Keratinocyte (primary cell): ENCODE data around the gene TCF15. TPM values are rescaled to one million over a fixed set of nuclear protein-coding genes. Genes with fewer than 3 reads are reported as not detected.

Experiments used
- DNase-seq: peaks from one replicate; pipeline ENCODE4 v3.0.0-alpha.2; 2011; ENCODE audit warnings: low read depth, missing footprints, low spot score
- FAIRE-seq: peaks from 2 replicates; lab custom pipeline; 2011; peaks lifted over from hg19 to GRCh38; lab: Jason Lieb, UNC
- H2AFZ ChIP-seq: 2 replicates; pipeline ENCODE4 v1.6.0; 2012; ENCODE audit warnings: low read length, control low read depth, inconsistent platforms; ENCODE audit not compliant: control insufficient read depth
- H3K27ac ChIP-seq: 2 replicates; pipeline ENCODE4 v1.5.1; 2011; ENCODE audit warnings: low read length; ENCODE audit not compliant: control insufficient read depth, insufficient read depth
- H3K27me3 ChIP-seq: 3 replicates; pipeline ENCODE4 v1.6.0; 2011; ENCODE audit warnings: low read length; ENCODE audit not compliant: control insufficient read depth, insufficient read depth; ENCODE audit errors: extremely low read depth
- H3K36me3 ChIP-seq, 2 experiments: 2 replicates in 1 of 2; 3 replicates in 1 of 2; pipeline ENCODE4 v1.5.1; 2011; ENCODE audit warnings: low read length in 2 of 2, mild to moderate bottlenecking in 1 of 2; ENCODE audit not compliant: control insufficient read depth in 2 of 2, insufficient read depth in 2 of 2; ENCODE audit errors: extremely low read depth in 1 of 2
- H3K4me1 ChIP-seq: 3 replicates; pipeline ENCODE4 v1.5.1; 2011; ENCODE audit warnings: low read length; ENCODE audit not compliant: control insufficient read depth, insufficient read depth; ENCODE audit errors: extremely low read depth
- H3K4me2 ChIP-seq: 3 replicates; pipeline ENCODE4 v1.6.0; 2011; ENCODE audit warnings: low read depth, low read length; ENCODE audit not compliant: control insufficient read depth, insufficient read depth; ENCODE audit errors: extremely low read depth
- H3K4me3 ChIP-seq, 3 experiments: fragments of 200-600 bp in 1 of 3; sonication (generic) in 1 of 3; 2 replicates in 2 of 3; 3 replicates in 1 of 3; pipeline ENCODE4 v1.5.1; 2011 to 2016; ENCODE audit warnings: low read length in 3 of 3, mild to moderate bottlenecking in 3 of 3, control low read depth in 2 of 3, inconsistent platforms in 1 of 3, low read depth in 1 of 3, mixed read lengths in 1 of 3, mixed run types in 1 of 3, moderate library complexity in 1 of 3; ENCODE audit not compliant: control insufficient read depth in 2 of 3, insufficient read depth in 2 of 3; ENCODE audit errors: extremely low read depth in 1 of 3
- H3K79me2 ChIP-seq: 2 replicates; pipeline ENCODE4 v1.6.0; 2012; ENCODE audit warnings: low read length; ENCODE audit not compliant: control insufficient read depth, insufficient read depth
- H3K9ac ChIP-seq: 3 replicates; pipeline ENCODE4 v1.6.0; 2011; ENCODE audit warnings: low read length; ENCODE audit not compliant: control insufficient read depth, insufficient read depth; ENCODE audit errors: extremely low read depth
- H3K9me1 ChIP-seq: 3 replicates; pipeline ENCODE4 v1.6.0; 2011; ENCODE audit warnings: low read length; ENCODE audit not compliant: control insufficient read depth, insufficient read depth; ENCODE audit errors: extremely low read depth
- H3K9me3 ChIP-seq: 2 replicates; pipeline ENCODE4 v1.5.1; 2012; ENCODE audit warnings: low read depth, low read length; ENCODE audit not compliant: control insufficient read depth
- H4K20me1 ChIP-seq: 3 replicates; pipeline ENCODE4 v1.6.0; 2011; ENCODE audit warnings: low read length; ENCODE audit not compliant: control insufficient read depth, insufficient read depth; ENCODE audit errors: extremely low read depth
- CTCF ChIP-seq, 3 experiments: IDR thresholded peaks in 1 of 3; conservative IDR thresholded peaks in 1 of 3; optimal IDR thresholded peaks in 1 of 3; 2 replicates in 2 of 3; 3 replicates in 1 of 3; pipeline versions ENCODE3 to v1.5.1; 2011; ENCODE audit warnings: low read length in 3 of 3, mild to moderate bottlenecking in 3 of 3, moderate library complexity in 2 of 3, control low read depth in 1 of 3, inconsistent platforms in 1 of 3; ENCODE audit not compliant: insufficient read depth in 2 of 3; ENCODE audit errors: extremely low read depth in 1 of 3
- EZH2 ChIP-seq: IDR thresholded peaks from one replicate; pipeline ENCODE4 v1.6.1; 2012; ENCODE audit warnings: inconsistent platforms, mild to moderate bottlenecking, low read length, moderate library complexity
- dilution Hi-C: fragments of 300-500 bp; cut with MboI; formaldehyde crosslinking; loops from one replicate; pipeline ENCODE4 v1.7.0; 2020; ENCODE audit warnings: low sequenced_read_pairs; ENCODE audit not compliant: extremely low pct_ligation_motif_present
- polyA plus RNA-seq, 5 experiments: library from polyadenylated mRNA; depleted of rRNA in 3 of 5; stranded (reverse) in 3 of 5; stranded (forward) in 1 of 5; unstranded in 1 of 5; fragments of >200 nt; gene quantifications; 1 replicate in 1 of 5; 2 replicates in 3 of 5; 3 replicates in 1 of 5; pipeline versions ENCODE4 v1.2.1 to v1.2.3, GENCODE V29; 2011 to 2012; ENCODE audit warnings: missing spikeins in 2 of 5, low read depth in 1 of 5, low replicate concordance in 1 of 5

TCF15 gene
- polyA plus RNA-seq, 1 donor (not counting 4 experiments of a cell fraction or from before 2014, with no cell fraction given) = not detected

- peaks cover 8% of the 10 kb centered on the region for H3K27me3 ChIP-seq
- H2AFZ ChIP-seq = no peak overlapping the region
- no peak overlapping the region for H3K27ac ChIP-seq
- peaks cover under 1% of the 10 kb centered on the region for H3K4me1 ChIP-seq
- no peak overlapping the region for H3K9ac ChIP-seq
- H3K4me2 ChIP-seq = no peak overlapping the region
- peaks cover 4% of the 10 kb centered on the region for H4K20me1 ChIP-seq
- FAIRE-seq (no peak), DNase-seq (no peak)
- dilution Hi-C loops = no loop called here
- H3K9me3 ChIP-seq = no peaks in the 10 kb centered on the region
- peaks cover 24 to 30% of the 10 kb centered on the region in 2 experiments for H3K36me3 ChIP-seq
- peaks cover 17% of the 10 kb centered on the region for H3K79me2 ChIP-seq
- TF ChIP-seq CTCF (optimal IDR thresholded peaks at IDR 0.05 in 1 of 3, IDR thresholded peaks at IDR 0.05 in 1 of 3, conservative IDR thresholded peaks at IDR 0.05 in 1 of 3; ENCODE audit: extremely low read depth in 1 of 3, insufficient read depth in 2 of 3, low read length in 3 of 3) = no peak
- H3K9me1 ChIP-seq = no peaks in the 10 kb centered on the region
- H3K4me3 ChIP-seq = no peak overlapping the region
Measured at GRCh38 chr20:646868-647233, 36.7 kb upstream of the TCF15 start.

GRCh38 chr20:646107-646867 lies 36.2 kb upstream of the TCF15 start:
- no peak overlapping the region for H3K9ac ChIP-seq
- peaks cover 4% of the 10 kb centered on the region for H4K20me1 ChIP-seq
- no peaks in the 10 kb centered on the region for H3K9me3 ChIP-seq
- no peak overlapping the region for H3K4me3 ChIP-seq
- FAIRE-seq = no peak
- dilution Hi-C loops = no loop called here
- H3K36me3 ChIP-seq = peaks cover 24 to 30% of the 10 kb centered on the region in 2 experiments
- TF ChIP-seq CTCF (optimal IDR thresholded peaks at IDR 0.05 in 1 of 3, IDR thresholded peaks at IDR 0.05 in 1 of 3, conservative IDR thresholded peaks at IDR 0.05 in 1 of 3; ENCODE audit: extremely low read depth in 1 of 3, insufficient read depth in 2 of 3, low read length in 3 of 3) = no peak
- TF ChIP-seq EZH2 = no peak
- H3K9me1 ChIP-seq = no peaks in the 10 kb centered on the region
- no peak for DNase-seq
- no peaks in the 10 kb centered on the region for H3K4me1 ChIP-seq
- H3K4me2 ChIP-seq = no peak overlapping the region
- peaks cover 8% of the 10 kb centered on the region for H3K27me3 ChIP-seq
- H3K79me2 ChIP-seq = peaks cover 14% of the 10 kb centered on the region
- no peak overlapping the region for H3K27ac ChIP-seq
- no peak overlapping the region for H2AFZ ChIP-seq
